ENCODE measurements around the gene ZHX3.
A peak's percentile ranks its signal among the peaks of the same experiment; 100 is the strongest.

ZHX3 gene

GRCh38 chr20:41317546-41318270 lies at the start of gene ZHX3:
Gene ZHX3 (minus strand): TSS chr20:41317731. CDS start chr20:41204916, 112,815 bp downstream.
- DNase-seq (ENCODE audit: low read depth): peak; percentile 96
- peak within 1 kb of the TSS; percentile 66 for H3K4me3 ChIP-seq (ENCODE audit: low read length)
- TF ChIP-seq CTCF (IDR thresholded peaks at IDR 0.05; ENCODE audit: insufficient read depth, low read depth, low read length, missing control alignments): no peak

GRCh38 chr20:41367393-41367695 lies 49.8 kb upstream of the ZHX3 start:
- no peak for TF ChIP-seq CTCF (IDR thresholded peaks at IDR 0.05; ENCODE audit: insufficient read depth, low read depth, low read length, missing control alignments)
- no peak overlapping the region for H3K4me3 ChIP-seq (ENCODE audit: low read length)
- DNase-seq (ENCODE audit: low read depth): no peak

GRCh38 chr20:41366546-41367392 lies 49.2 kb upstream of the ZHX3 start, which contains the start of gene EMILIN3:
Gene EMILIN3 (minus strand): TSS chr20:41366818. CDS start chr20:41366634, 184 bp downstream.
- TF ChIP-seq CTCF (IDR thresholded peaks at IDR 0.05; ENCODE audit: insufficient read depth, low read depth, low read length, missing control alignments): no peak
- no peak for DNase-seq (ENCODE audit: low read depth)
- H3K4me3 ChIP-seq (ENCODE audit: low read length): no peak within 1 kb of the TSS

GRCh38 chr20:41365777-41366545 lies 48.4 kb upstream of the ZHX3 start:
- H3K4me3 ChIP-seq (ENCODE audit: low read length): no peak overlapping the region
- no peak for TF ChIP-seq CTCF (IDR thresholded peaks at IDR 0.05; ENCODE audit: insufficient read depth, low read depth, low read length, missing control alignments)
- DNase-seq (ENCODE audit: low read depth): peak; percentile 9

GRCh38 chr20:41364967-41365765 lies 47.6 kb upstream of the ZHX3 start:
- H3K4me3 ChIP-seq (ENCODE audit: low read length): no peak overlapping the region
- no peak for DNase-seq (ENCODE audit: low read depth)
- TF ChIP-seq CTCF (IDR thresholded peaks at IDR 0.05; ENCODE audit: insufficient read depth, low read depth, low read length, missing control alignments): no peak

GRCh38 chr20:41364236-41364855 lies 46.8 kb upstream of the ZHX3 start:
- H3K4me3 ChIP-seq (ENCODE audit: low read length): no peak overlapping the region
- TF ChIP-seq CTCF (IDR thresholded peaks at IDR 0.05; ENCODE audit: insufficient read depth, low read depth, low read length, missing control alignments): peak; percentile 1

More at GRCh38 chr20:41364236-41364855, 46.8 kb upstream of the ZHX3 start:
- no peak for DNase-seq (ENCODE audit: low read depth)

Measured in epithelial cell of esophagus (primary cell).